Measurements from ENCODE around the gene MGAT4B.

Gene MGAT4B

DNA sequence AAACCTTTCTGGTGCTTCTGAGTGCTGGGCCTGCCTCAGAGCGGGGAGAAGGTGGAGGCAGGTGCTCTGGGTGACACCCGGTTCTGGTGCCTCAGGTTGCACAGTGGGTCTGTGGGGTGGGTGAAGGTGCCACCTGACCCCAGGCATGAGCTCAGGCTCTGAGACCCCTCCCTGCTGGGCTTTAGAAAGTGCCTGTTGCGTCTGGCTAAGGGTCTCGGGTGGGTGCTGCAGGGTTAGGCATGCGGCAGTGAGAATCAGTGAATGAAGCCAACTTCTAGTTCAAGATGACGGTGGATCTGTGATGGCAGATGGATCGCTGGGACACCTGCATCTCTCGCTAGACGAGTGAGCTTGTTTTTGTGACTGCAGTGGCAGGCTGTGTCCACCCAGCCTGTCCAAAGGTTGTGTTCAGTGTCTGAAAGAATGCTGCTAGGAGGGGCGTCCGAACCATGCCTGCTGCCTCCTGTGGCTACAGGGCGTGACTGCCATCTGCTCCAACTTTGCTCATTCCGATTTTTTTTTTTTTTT, 19.1 kb upstream of the MGAT4B start:
- DNase-seq: no peak

GRCh38 chr5:179824745-179825112, 18.1 kb upstream of the MGAT4B start:
- DNase-seq: no peak

DNA sequence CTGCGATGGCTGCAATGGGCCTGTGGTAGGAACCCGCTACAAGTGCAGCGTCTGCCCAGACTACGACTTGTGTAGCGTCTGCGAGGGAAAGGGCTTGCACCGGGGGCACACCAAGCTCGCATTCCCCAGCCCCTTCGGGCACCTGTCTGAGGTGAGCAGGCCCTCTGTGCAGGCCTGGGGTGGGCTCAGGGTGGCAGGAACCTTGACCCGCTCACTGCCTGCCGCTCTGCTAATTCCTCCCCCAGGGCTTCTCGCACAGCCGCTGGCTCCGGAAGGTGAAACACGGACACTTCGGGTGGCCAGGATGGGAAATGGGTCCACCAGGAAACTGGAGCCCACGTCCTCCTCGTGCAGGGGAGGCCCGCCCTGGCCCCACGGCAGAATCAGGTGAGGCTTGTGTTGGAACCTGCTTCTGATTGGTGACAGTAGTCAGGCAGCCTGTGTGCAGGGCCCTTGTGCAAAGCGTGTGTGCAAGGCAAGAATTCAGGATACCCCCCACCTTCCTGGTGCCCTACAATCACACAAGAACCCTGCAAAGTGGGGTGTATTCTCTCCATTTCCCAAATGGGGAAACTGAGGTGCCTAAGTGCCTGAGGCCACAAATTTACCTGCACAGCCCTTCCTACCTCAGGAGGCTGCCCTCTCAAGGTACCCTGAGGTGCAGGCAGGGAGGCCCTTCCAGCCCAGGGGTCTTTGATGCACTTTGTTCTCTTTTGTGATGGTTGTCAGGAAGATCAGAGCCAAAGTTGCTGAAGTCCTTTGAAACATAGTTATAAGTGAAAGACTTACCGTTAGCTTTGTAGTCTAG, 17.5 kb upstream of the MGAT4B start:
- DNase-seq: no peak

DNA sequence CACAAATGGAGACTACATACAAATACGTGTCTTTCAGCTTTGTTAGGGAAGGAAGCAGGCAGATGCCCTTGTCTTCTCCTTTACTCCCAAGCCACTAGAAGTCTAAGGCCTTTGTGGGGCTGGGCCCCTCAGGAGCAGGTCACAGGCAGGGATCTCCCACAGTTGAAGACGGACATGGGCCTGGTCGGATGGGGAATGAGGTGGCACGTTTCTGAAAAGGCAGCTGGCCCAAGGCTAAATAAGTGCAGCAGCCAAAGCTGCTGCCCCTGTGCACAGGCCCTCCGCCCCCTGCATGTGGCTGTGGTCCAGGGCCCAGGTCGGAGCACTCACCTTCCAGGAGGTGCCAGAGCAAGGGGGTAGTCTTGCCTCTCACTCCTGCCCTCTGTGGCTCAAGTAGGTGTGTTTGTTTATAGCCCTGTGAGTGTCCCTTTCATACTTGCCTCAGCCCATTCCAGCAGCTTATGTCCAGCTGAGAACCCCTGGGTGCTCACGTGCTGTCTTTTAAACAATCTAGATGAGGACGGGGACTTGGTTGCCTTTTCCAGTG, 15.9 kb upstream of the MGAT4B start:
- DNase-seq: no peak

DNA sequence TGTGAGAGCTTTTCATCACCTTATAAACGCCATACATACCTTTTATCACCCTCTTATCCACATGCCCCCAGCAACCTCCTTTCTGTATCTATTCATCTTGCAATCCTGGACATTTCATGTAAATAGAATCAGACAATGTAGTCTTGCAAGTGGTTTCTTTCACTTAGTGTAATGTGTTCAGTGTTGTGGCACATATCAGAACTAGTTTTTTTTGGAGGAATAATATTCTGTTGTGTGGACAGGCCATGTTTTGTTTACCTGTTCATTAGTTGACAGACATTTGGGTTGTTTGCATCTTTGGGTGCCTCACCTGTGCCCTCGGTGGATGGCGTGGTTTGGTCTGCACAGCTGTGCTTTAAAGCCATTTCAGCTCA, 15.4 kb upstream of the MGAT4B start:
- DNase-seq: no peak

DNA sequence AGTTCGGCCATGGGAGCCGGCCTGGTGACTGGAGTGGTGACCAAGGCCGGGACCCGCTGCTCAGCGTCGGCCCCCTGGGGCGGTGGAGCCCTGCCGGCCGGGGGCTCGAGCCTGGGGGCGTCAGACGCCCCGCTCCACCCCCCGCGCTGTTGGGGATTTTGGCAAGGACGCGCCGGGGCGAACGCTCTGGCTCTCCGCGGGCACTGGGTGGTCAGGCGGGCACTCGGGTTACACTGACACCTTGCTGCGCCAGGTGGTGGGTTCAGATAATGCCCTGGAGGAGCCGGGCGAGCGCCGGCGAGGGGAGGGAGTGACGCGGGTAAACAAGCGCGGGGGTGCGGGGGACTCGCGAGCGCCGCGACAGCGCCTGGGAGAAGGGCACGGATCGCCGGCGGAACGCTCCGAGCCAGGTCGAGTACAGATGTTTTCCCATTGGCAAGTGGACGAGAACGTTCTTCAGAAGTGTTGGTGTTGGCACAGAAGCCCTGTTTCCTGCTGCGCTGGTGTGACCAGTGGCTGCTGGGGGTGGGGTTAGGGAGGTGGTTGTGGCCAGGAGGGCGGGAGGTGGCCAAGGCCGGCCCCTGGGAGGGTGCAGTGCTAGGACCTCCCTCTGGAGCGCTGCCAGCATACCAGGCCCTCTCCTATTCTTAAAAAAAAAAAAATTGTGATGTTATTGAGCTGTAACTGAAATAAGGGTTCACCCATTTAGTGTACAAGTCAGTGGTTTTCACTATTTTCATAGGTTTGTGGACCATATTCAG, 14.8 kb upstream of the MGAT4B start:
- DNase-seq: peak; percentile 66

DNA sequence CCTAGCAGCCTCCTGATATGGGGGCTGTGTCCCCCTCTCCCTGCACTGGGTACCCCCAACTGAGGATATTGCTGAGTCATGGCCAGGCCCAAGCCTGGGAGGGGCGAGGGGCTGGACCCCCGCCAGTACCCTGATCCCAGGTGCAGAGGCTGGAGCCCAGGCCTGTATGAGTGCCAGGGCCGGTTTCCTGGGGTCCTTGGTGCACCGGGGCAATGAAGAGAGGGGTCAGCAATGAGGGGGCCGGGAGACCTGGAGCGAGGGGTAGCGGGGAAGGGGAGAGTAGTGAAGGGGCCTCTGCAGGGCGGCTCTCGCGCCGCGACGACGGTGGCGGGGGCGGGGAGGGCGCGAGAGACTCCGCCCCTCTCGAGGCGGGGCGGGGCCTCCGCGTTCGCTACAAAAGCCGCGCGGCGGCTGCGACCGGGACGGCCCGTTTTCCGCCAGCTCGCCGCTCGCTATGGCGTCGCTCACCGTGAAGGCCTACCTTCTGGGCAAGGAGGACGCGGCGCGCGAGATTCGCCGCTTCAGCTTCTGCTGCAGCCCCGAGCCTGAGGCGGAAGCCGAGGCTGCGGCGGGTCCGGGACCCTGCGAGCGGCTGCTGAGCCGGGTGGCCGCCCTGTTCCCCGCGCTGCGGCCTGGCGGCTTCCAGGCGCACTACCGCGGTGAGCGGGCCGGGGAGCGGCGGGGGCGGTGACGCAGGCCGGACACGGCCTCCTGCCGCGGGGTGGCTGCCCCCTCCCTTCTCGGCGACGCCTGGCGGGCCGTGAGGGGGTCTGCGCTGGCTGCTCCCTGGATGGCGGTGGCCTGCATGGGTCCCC, 14.0 kb upstream of the MGAT4B start, which contains the start of gene SQSTM1:
Gene SQSTM1 (plus strand): TSS at position 423 of the 815 bp plus-strand sequence. CDS start 32 bp downstream, at position 455.
- peak; percentile 75 for DNase-seq

DNA sequence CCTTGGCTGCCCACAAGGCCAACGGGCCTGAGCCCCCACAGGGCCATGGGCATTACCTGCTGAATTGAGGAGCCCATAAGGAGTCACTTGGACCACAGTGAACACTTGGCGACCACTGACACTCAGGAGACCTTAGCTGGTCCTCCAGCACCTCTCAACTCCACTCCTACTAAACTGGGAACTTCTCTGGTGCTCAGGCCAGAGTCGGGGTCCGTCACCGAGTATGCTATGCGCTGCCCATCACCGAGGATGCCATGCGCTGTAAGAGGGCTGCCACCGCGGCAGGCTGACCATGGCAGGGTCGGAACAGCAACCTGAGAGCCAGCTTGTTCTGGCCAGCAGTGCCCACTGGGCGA, 13.4 kb upstream of the MGAT4B start:
- no peak for DNase-seq

GRCh38 chr5:179819296-179820126, 12.8 kb upstream of the MGAT4B start:
- no peak for DNase-seq

GRCh38 chr5:179818746-179819295, 12.2 kb upstream of the MGAT4B start:
- peak; percentile 65 for DNase-seq

GRCh38 chr5:179817890-179818745, 11.5 kb upstream of the MGAT4B start:
- DNase-seq: no peak

DNA sequence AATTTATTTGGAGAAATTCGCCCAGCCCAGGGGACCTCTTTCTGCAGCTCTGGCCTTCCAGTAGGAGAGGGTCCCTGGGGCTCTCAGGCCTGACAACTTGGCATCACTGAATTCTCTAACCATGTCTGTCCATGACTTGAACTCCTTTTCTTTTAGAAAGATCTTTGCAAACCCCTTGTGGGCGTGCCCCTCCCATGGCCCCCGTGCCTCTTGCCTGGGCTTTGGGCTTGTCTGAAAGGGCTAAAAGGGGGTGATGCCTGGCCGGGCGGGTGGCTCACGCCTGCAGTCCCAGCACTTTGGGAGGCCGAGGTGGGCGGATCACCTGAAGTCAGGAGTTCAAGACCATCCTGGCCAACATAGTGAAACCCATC, 10.8 kb upstream of the MGAT4B start:
- DNase-seq: no peak

GRCh38 chr5:179816796-179817469, 10.3 kb upstream of the MGAT4B start:
- no peak for DNase-seq

DNA sequence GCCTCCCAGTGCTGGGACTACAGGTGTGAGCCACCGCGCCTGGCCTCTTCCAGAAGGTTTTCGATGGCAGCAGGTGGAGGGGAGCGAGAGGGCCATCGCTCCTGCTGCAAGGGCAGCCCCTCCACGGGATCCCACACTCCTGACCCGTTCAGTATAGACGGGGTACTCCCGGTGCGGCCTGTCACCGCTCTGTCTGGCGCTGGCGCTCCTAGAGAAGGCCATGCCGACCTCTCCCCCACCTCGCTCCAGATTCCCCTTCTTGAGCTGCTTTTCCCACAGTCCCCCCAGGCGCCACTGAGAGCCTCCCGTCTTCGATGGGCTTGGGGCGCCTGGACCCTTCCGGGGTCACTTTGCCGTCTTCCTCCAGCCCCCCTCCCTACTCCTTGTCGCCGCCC, 9.7 kb upstream of the MGAT4B start:
- no peak for DNase-seq

DNA sequence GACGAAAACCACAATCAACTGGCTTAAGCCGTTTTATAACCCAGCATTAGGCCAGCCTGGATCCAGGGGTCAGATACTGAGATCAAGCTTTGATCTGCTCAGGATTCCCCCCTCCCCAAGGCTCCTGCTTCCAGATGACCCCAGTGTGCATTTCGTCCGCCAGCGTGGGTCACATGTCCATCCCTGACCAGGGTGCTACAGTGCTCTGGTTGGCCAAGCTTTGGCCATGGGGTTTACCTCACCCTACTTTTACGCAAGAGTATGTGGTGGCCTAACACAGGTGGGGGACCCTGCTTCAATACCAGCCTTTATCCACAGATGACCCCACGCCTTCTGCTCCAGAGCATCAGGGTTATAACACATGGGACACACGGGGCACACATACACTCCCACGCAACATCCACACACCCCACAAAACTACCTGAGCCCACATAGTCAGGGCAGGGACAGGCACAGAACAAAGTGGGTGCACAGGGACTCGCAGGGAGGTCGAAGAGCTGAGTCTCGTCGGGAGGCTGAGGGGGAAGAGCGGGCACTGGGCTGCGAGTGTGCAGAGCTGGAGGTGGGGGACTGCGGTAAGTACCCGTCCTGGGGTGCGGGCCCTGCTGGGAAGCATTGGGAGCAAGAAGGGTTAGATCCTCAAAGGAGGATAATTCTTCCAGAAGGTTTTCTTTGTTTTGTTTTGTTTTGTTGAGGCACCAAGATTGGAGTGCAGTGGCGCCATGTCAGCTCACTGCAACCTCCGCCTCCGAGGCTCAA, 9.0 kb upstream of the MGAT4B start:
- DNase-seq: no peak

DNA sequence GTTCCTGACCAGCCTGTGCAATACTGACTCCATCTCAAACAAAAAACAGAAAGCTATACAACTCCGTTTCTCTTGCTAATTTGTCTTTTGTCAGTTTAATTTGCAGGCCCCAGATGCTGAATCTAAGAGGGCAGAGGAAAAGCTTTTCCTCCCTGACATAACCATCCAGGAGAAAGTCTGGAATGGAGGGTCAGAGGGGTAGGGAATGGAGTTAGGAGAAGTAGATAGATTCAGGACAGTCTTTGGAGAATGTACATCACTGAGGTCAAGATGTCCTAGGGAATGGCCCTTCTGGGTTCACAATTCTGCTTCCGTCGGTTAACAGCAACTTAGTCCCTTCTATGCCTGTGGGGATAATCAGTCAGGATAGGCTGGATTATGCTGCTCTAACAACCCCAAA, 7.4 kb upstream of the MGAT4B start:
- no peak for DNase-seq

DNA sequence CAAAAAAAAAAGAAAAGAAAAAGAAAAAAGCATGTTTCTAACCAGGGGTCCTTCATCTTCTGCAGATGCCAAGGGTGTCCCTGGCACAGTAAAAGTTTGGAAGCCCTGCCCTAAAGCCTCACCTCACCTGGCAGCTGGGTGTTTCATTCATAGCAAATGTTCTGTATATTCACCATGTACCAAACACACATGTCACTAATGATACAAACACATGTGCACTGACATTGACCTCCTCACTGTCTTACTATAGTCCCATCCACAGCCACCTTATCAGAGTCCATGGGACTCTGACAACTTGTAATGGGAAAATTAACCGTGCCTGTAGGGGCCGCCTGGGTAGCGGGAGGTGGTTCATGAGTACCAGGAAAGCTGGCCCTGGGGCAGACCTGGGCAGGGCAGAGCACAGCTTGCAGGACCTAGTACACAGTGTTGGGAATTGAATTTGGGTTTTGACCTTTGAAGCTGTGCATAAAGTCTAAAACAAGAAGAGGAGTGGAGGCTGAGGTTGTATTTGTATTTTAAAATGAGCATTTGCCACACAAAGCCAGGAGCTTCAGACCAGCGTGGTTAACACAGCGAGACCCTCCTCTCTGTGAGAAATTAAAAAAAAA, 6.4 kb upstream of the MGAT4B start:
- DNase-seq: no peak

- DNase-seq: no peak
Observed at GRCh38 chr5:179812135-179812825, 5.6 kb upstream of the MGAT4B start.

Data from activated T-cell treated with anti-CD3 and anti-CD28 coated beads for 4 hours (primary cell).